ENCODE data around the gene DUOXA1.

- no peak for TF ChIP-seq ZNF518A (tag by site-specific recombination; conservative IDR thresholded peaks at IDR 0.05; ENCODE audit: low read depth)
- no peak for TF ChIP-seq ZNF155 (tag by site-specific recombination; IDR thresholded peaks at IDR 0.05)
- no peak for TF ChIP-seq ZBTB1 (tag by site-specific recombination; IDR thresholded peaks at IDR 0.05)
- no peak for TF ChIP-seq ZFP37 (tag by site-specific recombination; IDR thresholded peaks at IDR 0.05)
- TF ChIP-seq ZBTB49 (tag by site-specific recombination; IDR thresholded peaks at IDR 0.05; ENCODE audit: low read depth): no peak
- no peak for TF ChIP-seq ZNF362 (tag by site-specific recombination; IDR thresholded peaks at IDR 0.05)
- TF ChIP-seq ZNF354C (tag by site-specific recombination; IDR thresholded peaks at IDR 0.05; ENCODE audit: borderline replicate concordance, low read depth): no peak
- TF ChIP-seq ZNF426 (tag by site-specific recombination; IDR thresholded peaks at IDR 0.05): no peak
- no peak for TF ChIP-seq ZNF223 (tag by site-specific recombination; IDR thresholded peaks at IDR 0.05)
- no peak for TF ChIP-seq ZBTB8A (tag by site-specific recombination; IDR thresholded peaks at IDR 0.05)
- TF ChIP-seq CTCF (tag by site-specific recombination; IDR thresholded peaks at IDR 0.05): no peak
- no peak for TF ChIP-seq ZNF324 (tag by site-specific recombination; IDR thresholded peaks at IDR 0.05)
Measured at GRCh38 chr15:45134046-45134445, 4.4 kb upstream of the DUOXA1 start.

Data from HEK293 (cell line).